HepG2 (cell line): ENCODE measurements around the gene ZNF562. TPM values are rescaled to one million over a fixed set of nuclear protein-coding genes. Genes with fewer than 3 reads are reported as not detected.
A peak's percentile ranks its signal among the peaks of the same experiment; 100 is the strongest.

Source experiments
- ATF2 ChIP-seq: sonication (generic); formaldehyde crosslinking; IDR thresholded peaks from 2 replicates; pipeline ENCODE4 v1.4.0; 2020; ENCODE audit warnings: missing genetic modification reagents
- CEBPG ChIP-seq: IDR thresholded peaks from 2 replicates; pipeline ENCODE4 v1.6.1; 2016
- ELK4 ChIP-seq: sonication (generic); formaldehyde crosslinking; IDR thresholded peaks from 2 replicates; pipeline ENCODE4 v1.9.0; 2021; ENCODE audit warnings: missing genetic modification reagents, borderline replicate concordance
- GABPB1 ChIP-seq: IDR thresholded peaks from 2 replicates; pipeline ENCODE4 v1.6.1; 2016; ENCODE audit warnings: mild to moderate bottlenecking, missing genetic modification reagents, moderate library complexity, missing compliant biosample characterization
- HNF1A ChIP-seq, 2 experiments: sonication (generic) in 1 of 2; formaldehyde crosslinking in 1 of 2; IDR thresholded peaks; 2 replicates each; pipeline versions ENCODE4 v1.4.0 to v1.6.1; 2016 to 2020; ENCODE audit warnings: borderline replicate concordance in 1 of 2, low read depth in 1 of 2, mild to moderate bottlenecking in 1 of 2, missing genetic modification reagents in 1 of 2
- MNT ChIP-seq: fragments of 450-650 bp; IDR thresholded peaks from 2 replicates; pipeline ENCODE4 v1.6.1; 2016
- MTF2 ChIP-seq: sonication (generic); formaldehyde crosslinking; IDR thresholded peaks from 2 replicates; pipeline ENCODE4 v1.5.0; 2020; ENCODE audit warnings: missing genetic modification reagents, borderline replicate concordance
- PATZ1 ChIP-seq: sonication (generic); formaldehyde crosslinking; IDR thresholded peaks from 2 replicates; pipeline ENCODE4 v1.4.0; 2020; ENCODE audit warnings: missing genetic modification reagents
- PLSCR1 ChIP-seq: sonication (generic); formaldehyde crosslinking; IDR thresholded peaks from 2 replicates; pipeline ENCODE4 v1.5.0; 2020; ENCODE audit warnings: missing genetic modification reagents, mild to moderate bottlenecking, borderline replicate concordance
- U2AF2 ChIP-seq: fragments of 200-400 bp; formaldehyde crosslinking; IDR thresholded peaks from 2 replicates; pipeline ENCODE4 v1.6.1; 2017; ENCODE audit warnings: low read depth, mild to moderate bottlenecking, low read length
- ZBTB7A ChIP-seq: sonication (generic); formaldehyde crosslinking; IDR thresholded peaks from 2 replicates; pipeline ENCODE4 v1.8.0; 2022; ENCODE audit warnings: mild to moderate bottlenecking, missing genetic modification reagents
- ZFP41 ChIP-seq: sonication (generic); formaldehyde crosslinking; IDR thresholded peaks from 2 replicates; pipeline ENCODE4 v1.4.0; 2020; ENCODE audit warnings: mild to moderate bottlenecking, missing genetic modification reagents, borderline replicate concordance
- ZNF431 ChIP-seq: sonication (generic); formaldehyde crosslinking; IDR thresholded peaks from 2 replicates; pipeline ENCODE4 v1.9.0; 2022; ENCODE audit warnings: missing genetic modification reagents, low read depth, mild to moderate bottlenecking, borderline replicate concordance
- ZNF451 ChIP-seq: sonication (generic); formaldehyde crosslinking; IDR thresholded peaks from 2 replicates; pipeline ENCODE4 v1.5.0; 2020; ENCODE audit warnings: mild to moderate bottlenecking, missing genetic modification reagents
- polyA plus RNA-seq, 8 experiments: library from polyadenylated mRNA; depleted of rRNA in 3 of 8; stranded (reverse) in 7 of 8; unstranded in 1 of 8; fragments of >200 nt; fragmentation: Illumina TruSeq in 4 of 8; extraction: Trizol in 4 of 8; gene quantifications; 2 replicates each; pipeline versions ENCODE4 v1.2.1 to v1.2.3, GENCODE V29; 2011 to 2016; ENCODE audit warnings: low read depth in 4 of 8, missing spikeins in 1 of 8, mixed read lengths in 1 of 8; ENCODE audit not compliant: insufficient read depth in 1 of 8
- total RNA-seq, 5 experiments: library from RNA; depleted of rRNA; stranded (reverse); fragments of >200 nt; fragmentation: Illumina TruSeq; extraction: Trizol; gene quantifications; 2 replicates each; pipeline ENCODE4 v1.2.3, GENCODE V29; 2016; ENCODE audit warnings: low read depth in 1 of 5

Gene ZNF562
- total and polyA plus RNA-seq, 2 of the 13 experiments (the other 11 are each of a cell fraction or from before 2014, with no cell fraction given): 13.1 to 32.7 TPM

GRCh38 chr19:9674663-9675357 lies at the start of gene ZNF562 (continued):
- TF ChIP-seq HNF1A (IDR thresholded peaks at IDR 0.05; ENCODE audit: low read depth) (no peak), HNF1A (CRISPR knock-in tag; IDR thresholded peaks at IDR 0.05; ENCODE audit: borderline replicate concordance) (peak; percentile 71; the same call in 1 of the 2 replicates), PLSCR1 (CRISPR knock-in tag) (no peak), ELK4 (CRISPR knock-in tag) (no peak), ZNF451 (no peak), ZNF431 (0 out of 2 replicates have a peak, but pooled peaks have one; percentile 37), ATF2 (CRISPR knock-in tag) (peak; percentile 93), GABPB1 (CRISPR knock-in tag) (peak; percentile 98), U2AF2 (no peak), PATZ1 (peak; percentile 80), ZBTB7A (CRISPR knock-in tag) (no peak), ZFP41 (CRISPR knock-in tag) (no peak; the same call in 1 of the 2 replicates), MTF2 (CRISPR knock-in tag) (0 out of 2 replicates have a peak, but pooled peaks have one; percentile 45), MNT (no peak), CEBPG (CRISPR knock-in tag) (no peak)
